Ammon's horn (tissue), 1 donor: Measurements from ENCODE around the gene ABTB1.

Experiments used
- DNase-seq: peaks from one replicate; pipeline ENCODE4 v3.0.0-alpha.2; 2016; ENCODE audit warnings: low spot score

ABTB1 gene

DNA sequence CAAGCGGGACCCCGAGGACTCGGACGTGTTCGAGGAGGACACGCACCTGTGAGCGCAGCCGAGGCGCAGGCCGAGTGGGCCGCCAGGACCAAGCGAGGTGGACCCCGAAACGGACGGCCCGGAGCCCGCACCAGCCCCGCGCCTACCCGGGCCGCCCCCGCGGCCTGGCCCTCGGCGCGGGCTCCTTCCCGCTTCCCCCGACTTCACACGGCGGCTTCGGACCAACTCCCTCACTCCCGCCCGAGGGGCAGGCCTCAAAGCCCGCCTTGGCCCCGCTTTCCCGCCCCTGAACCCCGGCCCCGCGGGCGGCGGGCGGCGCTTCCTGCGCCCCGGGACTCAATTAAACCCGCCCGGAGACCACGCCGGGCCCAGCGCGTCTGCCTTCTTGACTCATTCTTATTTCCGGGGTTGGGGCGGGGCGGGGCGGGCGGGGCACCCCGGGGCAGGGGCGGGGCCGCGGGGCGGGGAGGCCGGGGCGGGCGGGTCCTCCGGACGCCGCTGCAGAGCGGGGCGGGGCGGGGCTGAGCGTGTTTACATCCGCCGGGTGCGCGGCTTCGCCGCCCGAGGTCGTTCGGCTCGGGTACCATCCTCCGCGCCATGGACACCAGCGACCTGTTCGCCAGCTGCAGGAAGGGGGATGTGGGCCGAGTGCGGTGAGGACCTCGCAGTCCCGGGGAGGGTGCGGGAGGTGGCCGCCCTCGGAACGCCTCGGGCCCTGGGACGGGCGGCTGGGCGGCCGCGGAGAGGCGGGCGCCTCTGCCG is at the start of gene ABTB1:
Gene ABTB1 (plus strand): TSS at position 524 of the 762 bp plus-strand sequence. CDS start 74 bp downstream, at position 598.
- DNase-seq, result peak; percentile 82

DNA sequence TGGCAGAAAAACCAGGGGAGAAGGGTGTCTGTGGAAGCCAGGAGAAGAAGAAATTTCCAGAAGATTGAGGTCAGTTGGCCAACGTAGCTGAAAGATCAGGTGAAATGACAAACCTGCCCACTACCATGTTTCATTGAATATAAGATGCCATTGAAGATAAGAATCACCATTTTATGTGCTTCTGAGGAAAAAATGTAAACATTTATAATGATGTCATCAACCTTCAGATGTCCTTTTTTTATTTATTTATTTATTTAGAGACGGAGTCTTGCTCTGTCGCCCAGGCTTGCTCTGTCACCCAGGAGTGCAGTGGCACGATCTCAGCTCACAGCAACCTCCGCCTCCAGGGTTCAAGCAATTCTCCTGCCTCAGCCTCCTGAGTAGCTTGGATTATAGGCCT is 48.7 kb upstream of the ABTB1 start:
- DNase-seq, result no peak

DNA sequence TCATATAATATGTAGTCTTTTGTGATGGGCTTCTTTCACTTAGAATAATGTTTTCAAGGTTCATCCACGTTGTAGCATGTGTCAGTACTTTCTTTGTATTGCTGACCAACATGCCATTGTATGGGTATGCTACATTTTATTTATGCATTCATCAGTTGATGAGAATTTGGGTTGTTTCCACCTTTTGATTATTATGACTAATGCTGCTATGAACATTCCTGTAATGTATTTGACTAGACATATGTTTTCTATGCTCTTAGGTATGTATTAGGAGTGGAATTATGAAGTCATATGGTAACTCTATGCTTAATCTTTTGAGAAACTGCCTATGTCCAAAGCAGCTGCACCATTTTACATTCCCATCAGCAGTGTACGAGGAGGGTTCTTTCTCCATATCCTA is 46.9 kb upstream of the ABTB1 start:
- DNase-seq, result no peak

DNA sequence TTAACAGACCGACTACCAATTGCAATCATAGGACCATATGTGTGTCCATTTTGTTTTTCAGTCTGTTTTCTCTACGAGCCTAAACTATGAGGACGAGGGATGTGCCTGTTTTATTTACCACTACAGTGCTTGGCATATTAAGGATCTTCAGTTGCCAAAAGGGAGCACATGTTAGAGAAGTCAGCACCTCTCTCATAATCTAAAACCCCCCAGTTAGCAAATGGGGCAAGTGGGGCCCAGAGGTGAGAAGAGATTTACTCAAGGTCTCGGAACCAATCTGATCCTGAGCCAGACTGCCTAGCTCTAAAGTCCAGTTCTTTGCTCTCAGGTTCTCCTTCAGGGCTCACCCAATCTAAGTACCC is 44.3 kb upstream of the ABTB1 start:
- DNase-seq, result no peak

DNA sequence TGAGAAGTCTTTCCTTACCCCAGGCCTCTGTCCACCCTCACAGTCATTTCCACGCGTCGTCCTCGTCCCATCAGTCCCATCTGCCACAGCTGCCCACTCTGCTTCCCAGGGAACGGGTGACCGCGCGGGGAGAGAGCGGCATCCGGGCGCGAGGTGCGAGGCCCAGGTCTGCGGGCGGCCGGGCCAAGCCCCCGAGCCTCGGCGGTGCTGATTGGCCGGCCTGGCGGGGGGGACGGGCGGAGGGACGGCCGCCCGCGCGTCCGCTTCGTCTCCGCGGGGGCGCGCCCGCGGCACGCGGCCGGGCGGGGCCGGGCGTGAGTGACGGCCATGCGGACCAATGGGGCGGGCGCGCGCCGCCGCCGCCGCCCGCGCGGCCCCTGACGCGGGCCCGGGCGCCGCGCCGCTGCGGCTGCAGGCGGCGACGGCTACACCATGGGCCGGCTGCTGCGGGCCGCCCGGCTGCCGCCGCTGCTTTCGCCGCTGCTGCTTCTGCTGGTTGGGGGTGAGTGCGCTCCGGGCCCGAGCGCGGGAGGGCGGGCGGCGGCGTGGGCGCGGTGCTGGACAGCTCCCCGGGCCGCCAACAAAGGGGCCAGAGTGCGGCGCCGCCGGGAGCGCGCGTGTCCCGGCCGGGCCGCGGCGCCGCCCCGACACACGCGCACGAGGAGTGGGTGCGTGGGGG is 43.8 kb upstream of the ABTB1 start, which contains the start of gene PODXL2:
Gene PODXL2 (plus strand): TSS at position 398 of the 679 bp plus-strand sequence. CDS start 35 bp downstream, at position 433.
- DNase-seq, result peak; percentile 59

DNA sequence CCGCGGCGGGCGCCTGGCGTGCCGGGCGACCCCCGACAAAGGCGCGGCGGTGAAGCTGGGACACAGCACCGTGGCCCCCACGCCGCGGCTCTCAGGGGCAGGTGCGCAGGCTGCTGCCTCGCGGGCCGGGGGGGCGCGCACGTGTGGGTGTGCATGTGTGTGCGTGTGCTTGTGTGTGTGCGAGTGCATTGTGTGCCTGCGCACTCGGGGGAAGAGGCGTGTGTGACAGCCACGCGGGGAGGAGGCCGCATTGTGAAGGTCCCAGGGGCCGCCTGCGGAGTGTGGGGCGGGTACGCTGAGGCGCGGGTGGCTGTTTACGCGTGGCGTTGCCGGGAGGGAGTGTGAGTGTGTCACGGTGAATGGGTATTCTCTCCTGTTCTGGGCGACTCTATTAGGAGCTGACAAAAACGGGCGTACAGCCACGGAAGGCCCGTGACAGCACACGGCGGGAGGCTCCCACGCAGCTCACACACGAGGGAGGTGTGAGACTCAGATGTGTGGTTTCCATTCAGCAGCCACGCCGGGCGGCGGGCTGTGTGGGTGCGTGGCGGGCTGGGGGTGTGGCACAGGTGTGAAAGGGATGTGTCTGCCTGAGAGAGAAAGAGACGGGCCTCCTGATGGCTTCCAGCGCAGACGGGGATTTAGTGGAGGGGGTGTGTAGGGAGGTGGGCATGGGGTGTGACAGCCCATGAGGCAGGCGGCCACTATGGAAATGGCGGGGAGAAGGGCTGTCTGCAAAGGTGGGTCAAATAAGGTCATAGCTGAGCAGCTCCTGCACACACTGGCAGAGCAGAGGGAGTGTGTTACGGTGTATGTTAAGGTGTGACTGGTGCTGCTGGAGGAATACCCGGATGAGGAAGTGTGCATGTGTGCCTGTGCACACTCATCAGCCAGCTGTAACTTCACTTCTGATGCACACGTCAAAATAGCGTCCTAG is 43.0 kb upstream of the ABTB1 start:
- DNase-seq, result peak; percentile 33

DNA sequence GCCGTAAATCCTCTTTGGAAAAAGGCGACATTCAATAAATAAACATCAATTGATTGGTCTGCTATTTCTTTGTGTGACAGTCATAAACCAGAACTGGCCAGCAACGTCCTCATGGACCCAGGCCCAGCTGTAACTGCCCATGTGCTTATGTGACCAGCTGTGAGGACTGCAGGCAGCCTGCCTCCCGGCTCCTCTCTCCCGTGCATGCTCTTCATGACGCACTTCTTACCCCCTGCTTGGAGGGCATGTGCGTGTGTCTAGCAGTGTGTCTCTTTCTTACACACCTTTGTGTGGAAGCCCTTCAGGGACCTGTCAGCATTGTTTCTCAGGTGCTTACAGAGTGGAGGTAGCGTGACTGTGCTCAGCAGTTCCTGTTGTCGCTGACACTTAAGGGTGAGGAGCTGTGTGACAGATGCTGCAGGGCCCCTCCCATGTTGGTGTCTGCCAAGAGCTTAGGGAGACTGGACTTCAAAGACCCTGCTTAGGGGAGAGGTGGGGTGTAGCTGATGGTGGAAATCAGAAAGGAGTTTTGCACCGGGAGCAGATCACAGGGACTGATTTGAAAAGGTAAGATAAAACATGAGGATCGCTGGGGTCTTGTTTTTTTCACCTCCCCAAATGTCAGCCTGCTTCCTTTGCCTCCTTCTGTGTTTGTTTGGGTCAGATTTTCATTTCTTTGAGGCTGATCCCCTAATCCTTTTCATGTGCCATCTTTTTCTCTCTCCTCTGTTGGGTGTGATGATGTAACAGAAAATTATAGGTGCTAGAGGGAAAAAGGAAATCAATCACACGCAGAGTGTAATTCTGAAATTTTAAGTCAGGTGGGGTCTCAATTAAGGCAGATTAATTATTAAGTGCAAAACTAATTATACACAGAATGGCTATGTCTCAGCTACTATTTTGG is 41.7 kb upstream of the ABTB1 start:
- DNase-seq, result no peak

DNA sequence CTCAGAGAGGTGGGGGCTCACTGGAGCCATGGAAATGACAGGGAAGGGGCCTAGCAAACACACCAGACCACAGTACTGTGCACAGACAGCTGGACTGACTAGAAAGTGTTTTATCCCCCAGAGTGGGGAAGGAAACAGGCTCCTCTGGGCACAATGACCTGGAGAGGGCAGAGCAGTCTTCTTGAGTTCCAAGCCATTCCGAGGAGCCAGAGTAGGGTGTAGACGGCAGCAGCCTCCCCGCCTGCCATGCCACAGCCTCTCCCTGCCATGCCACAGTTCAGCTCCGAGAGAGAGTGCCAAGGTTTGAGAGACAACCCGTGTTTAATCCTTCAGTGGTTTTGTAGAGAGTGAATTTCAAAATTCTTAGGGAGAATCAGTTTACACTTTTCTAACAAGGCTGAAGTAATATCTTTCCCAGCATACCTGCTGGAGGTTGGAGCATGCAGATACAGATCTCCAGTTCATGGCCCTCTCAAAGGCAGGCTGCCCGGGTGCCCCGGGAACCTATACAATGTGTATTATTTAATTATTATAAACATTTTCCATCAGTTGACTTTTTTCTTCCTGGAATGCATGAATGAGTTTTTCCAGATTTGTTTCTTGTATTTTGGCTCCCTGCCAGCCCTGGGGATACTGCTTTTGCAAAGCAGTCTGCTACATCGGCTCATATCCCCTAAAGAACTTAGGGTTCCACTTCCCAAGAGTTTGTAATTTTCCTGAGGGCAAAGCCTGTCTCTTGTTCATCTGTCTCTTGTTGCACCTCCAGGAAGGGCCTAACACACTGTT is 40.5 kb upstream of the ABTB1 start:
- no peak for DNase-seq

DNA sequence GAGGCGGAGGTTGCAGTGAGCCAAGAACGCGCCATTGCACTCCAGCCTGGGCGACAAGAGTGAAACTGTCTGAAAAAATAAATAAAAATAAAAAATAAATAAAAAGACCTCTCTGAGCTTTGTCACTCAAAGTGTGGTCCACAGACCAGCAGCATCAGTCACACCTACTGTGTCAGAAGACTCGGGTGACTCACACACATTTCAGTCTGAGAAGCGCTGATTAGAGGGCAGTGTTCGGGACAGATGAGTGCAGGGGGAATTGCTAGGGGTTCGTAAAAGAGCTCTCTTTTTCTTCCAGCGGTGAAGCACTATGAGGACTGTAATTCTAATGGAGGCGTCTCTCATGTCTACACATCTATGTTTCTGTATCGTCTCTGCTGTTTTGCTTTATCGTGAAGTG is 38.1 kb upstream of the ABTB1 start:
- no peak for DNase-seq

DNA sequence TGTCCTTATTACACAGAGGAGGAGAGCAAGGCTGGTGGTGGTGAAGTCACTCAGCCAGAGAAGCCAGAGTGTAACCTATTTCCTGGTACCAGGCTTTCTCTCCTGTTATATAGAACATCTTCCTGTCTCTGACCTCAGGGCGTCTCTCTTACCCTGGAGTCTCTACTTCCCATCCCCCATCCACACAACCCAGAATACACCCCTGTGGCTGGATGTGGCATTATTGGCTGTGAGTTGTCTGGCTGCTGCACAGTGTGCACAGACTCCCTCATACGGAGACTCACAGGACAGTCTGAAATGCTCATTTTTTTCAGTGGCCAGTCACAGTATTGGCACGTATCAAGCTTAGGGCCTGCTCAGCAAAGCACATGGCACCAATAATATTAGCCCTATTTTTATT is 35.2 kb upstream of the ABTB1 start:
- DNase-seq, result no peak

DNA sequence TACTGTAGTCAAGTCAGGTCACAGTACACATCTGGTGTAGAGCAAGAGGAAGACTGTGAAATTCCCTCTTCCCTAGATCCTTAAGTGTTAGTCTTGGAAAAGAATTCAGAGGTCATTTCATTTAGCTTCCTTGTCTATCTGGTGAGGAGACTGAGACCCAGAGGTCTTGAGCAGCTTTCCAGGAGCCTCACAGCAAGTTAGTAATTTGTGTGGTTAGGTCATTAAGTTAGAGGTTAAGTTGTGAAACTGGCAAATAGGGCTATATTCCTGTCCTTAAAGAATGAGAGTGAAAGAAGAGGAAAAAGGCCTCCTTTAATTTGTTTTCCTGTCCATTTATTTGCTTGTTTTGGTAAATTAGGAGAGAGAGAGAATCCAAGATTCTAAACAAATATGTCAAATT is 34.8 kb upstream of the ABTB1 start:
- DNase-seq, result no peak

DNA sequence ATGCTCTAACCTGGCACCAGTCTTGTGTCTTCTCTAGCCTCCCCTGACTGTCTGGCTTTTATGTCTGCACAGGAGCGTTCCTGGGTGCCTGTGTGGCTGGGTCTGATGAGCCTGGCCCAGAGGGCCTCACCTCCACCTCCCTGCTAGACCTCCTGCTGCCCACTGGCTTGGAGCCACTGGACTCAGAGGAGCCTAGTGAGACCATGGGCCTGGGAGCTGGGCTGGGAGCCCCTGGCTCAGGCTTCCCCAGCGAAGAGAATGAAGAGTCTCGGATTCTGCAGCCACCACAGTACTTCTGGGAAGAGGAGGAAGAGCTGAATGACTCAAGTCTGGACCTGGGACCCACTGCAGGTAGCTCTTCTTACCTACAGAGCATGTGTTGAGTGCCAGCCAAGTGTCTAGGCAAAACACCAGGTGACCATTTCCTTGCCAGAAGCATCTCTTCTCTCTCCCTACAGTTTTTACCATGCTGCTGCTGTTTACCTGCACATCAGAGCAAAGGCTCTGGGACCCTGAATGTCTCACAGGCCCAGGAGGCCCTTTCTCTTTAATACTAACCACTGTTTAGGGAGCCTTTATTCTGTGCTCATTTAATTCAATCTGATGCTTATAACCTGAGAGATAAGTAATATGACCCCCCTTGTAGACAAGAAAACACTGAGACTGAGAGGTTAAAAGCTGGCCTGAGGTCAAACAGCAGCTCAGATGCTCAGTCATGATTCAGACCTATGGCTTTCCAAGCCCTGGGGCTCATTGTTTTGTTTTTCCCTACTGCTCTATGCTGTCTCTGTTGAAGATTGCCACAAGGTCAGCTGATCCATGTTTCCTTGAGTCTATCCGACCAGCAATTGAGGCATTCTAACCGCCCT is 33.3 kb upstream of the ABTB1 start:
- no peak for DNase-seq

DNA sequence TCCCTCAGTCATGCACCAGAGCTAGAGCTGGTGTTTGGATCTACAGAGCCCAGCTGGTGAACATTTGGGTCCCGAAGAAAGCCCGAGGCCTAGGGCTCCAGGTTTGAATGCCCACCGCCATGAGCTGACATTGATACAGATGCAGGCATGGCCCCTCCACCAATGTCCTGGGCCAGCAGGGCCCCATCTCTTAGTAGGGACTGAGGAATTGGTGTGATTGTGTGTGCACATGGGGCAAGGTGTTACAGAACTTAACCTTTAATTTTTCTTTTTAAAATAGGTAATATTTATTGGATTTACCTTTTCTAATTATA is 32.8 kb upstream of the ABTB1 start:
- DNase-seq, result no peak

DNA sequence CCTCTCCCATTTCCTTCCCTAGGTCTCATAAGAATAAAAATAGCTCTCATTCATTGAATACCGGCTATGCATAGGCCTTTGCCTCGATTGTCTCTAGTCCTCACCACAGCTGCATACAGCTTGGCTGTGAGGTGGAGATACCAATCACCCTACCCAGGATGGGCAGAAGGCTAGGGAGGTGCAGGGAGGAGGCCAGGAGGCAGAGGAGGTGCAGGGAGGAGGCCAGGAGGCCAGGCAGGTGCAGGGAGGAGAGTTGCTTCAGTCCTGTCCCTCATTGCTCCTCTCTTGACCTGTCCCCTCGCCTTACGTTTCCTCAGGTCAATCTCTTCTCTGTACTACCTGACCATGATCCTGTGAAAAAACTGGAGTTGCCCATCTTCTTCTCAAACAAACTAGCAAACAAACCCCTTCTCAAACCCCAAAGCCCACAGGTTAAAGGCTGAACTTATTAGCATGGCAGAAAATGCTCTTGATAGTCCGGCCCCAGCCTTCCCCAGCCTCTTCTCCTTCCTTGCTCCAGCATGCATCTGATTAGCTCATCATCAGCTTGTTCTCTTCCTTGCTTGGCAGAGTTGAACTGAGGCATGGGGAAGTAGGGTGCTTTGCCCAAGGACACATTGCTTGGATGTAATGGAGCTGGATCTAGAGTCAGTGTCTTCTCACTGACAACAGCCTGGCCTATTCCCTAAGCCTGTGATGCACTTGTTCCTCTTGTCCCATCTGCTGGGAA is 27.9 kb upstream of the ABTB1 start:
- no peak for DNase-seq

DNA sequence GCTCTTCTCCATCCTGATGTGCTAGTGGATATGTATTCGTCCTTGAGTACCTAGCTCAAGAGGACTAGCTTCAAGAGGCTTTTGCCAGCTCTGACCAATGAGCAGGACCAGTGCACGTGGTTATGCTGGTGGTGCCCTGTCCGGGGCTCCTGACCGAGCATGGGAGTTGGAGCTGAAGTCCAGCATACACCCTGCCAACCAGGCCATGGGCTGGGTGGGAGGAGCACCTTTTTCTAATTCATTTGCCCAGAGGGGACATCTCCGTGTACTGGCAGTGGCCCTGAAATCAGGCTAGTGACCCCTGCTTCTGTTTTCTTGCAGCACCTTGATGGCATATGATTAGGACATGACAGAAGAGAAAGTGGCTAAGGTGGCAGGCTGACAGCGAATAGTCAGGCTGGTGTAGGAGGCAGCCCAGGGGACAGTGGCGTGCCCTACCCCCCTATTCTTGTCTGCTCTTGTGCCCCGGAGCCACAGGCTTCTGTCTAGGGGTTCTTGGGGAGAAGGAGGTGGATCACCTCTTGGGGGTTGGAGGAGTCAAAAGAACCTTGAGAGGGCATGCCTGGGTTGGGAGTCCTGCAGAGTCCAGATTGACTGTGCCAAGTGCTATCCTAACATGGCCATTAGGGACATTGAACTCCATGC is 27.3 kb upstream of the ABTB1 start:
- DNase-seq, result no peak

DNA sequence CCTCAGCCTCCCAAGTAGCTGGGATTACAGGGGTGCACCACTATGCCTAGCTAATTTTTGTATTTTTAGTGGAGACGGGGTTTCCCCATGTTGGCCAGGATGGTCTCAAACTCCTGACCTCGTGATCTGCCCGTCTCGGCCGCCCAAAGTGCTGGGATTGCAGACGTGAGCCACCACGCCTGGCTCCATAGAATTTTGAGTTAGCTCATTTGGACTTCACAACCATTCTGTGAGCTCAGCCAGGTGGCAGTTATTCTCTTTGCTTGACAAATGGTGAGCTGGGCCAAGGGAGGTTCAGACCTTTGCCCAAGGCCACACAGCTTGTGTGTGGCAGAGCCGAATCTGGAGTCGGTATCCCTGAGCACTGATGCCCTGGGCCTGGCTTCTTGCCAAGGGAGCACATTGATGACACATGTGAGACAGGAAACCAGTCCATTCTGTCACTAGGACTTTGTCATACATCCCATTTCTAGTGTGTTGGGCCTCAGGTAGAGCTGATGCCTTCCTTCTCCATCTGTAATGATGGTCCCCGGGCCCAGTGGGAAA is 26.2 kb upstream of the ABTB1 start:
- no peak for DNase-seq

DNA sequence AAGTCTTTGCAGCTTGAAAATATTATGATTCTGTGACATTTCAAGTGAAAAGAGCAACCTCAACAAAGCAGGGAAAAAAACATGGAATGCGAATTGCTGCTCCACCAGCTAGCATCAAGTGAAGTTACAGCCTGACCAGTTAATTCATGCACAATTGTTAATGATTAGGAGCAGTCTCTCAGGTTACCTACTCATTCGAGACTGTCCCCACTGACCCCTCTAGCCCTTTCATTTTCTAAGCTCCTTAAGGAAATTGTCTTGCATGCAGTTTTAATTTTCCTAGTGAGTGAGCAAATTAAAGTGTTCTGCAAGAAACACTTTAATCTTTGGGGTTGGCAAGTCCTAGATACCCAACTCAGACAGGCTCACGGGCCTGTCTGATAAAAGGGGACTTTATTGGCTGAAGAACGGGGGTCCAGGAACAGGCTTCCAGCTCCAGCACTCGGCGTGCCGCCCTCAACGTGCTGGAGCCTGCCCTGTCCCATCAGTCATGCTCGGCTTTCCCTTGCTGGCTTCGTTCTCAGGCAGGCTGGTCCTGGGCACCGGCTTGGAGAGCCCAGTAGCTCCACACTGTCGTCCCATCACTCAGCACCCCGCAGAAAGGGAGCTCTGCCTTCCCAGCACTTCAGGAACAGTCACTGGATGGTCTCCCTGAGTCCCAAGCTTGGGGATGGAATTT is 25.4 kb upstream of the ABTB1 start:
- DNase-seq, result no peak

DNA sequence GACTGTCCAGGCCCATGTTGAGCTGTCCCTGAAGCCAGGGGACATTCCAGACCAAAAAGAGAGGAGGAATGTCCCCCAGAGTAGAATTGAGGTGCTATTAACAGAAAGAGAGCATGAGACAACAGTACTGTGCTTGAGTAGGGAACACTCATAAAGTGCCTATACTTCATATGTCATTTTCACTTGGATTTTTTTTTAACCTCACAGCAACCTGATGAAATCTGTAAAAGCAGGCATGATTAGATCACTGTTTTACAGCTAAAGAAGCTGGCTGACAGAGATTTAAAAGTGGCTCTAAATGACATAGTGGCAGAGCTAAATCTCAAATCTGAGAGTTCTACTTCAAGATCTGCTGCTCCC is 24.9 kb upstream of the ABTB1 start:
- no peak for DNase-seq
